GM21423 (cell line): Measurements from ENCODE around the gene ADAM8.
"Not testable (repeated sequence)": the region's sequence is repeated elsewhere in the genome, so short reads cannot be mapped to it uniquely, and the experiment has no call there.

Source experiments
- ATAC-seq: cut with Tn5 transposase; IDR thresholded peaks from one replicate; pipeline ENCODE4 v1.9.1; 2021; ENCODE audit warnings: mild to moderate bottlenecking, moderate library complexity; ENCODE audit not compliant: unreplicated experiment

Gene ADAM8

GRCh38 chr10:133269367-133269766 lies 7.3 kb downstream of the ADAM8 start:
- no peak for ATAC-seq

GRCh38 chr10:133268532-133268931 lies 8.1 kb downstream of the ADAM8 start:
- no peak for ATAC-seq

- ATAC-seq = no peak
These were observed 8.8 kb downstream of the ADAM8 start for GRCh38 chr10:133267829-133268228.

GRCh38 chr10:133267293-133267692 lies 9.4 kb downstream of the ADAM8 start:
- no peak for ATAC-seq

GRCh38 chr10:133266056-133266795 lies 10.4 kb downstream of the ADAM8 start:
- no peak for ATAC-seq

- ATAC-seq = not testable (repeated sequence)
These were observed 11.6 kb downstream of the ADAM8 start for GRCh38 chr10:133265052-133265451.

- ATAC-seq = no peak
These were observed 12.2 kb downstream of the ADAM8 start for GRCh38 chr10:133264461-133264860.

- ATAC-seq = no peak
These were observed 13.0 kb downstream of the ADAM8 start for GRCh38 chr10:133263674-133264073.

GRCh38 chr10:133262696-133263095 lies 14.0 kb downstream of the ADAM8 start:
- no peak for ATAC-seq

- ATAC-seq = peak; percentile 51
These were observed 14.8 kb downstream of the ADAM8 start for GRCh38 chr10:133261726-133262325.

- peak; percentile 42 for ATAC-seq
These were observed 15.6 kb downstream of the ADAM8 start for GRCh38 chr10:133260895-133261725.

- no peak for ATAC-seq
These were observed 17.1 kb downstream of the ADAM8 start for GRCh38 chr10:133259602-133259989.

- ATAC-seq = no peak
These were observed 17.7 kb downstream of the ADAM8 start for GRCh38 chr10:133258818-133259601.

GRCh38 chr10:133258066-133258817 lies 18.4 kb downstream of the ADAM8 start:
- ATAC-seq = peak; percentile 23

GRCh38 chr10:133257489-133258065 lies 19.1 kb downstream of the ADAM8 start:
- peak; percentile 10 for ATAC-seq

- ATAC-seq = no peak
These were observed 21.3 kb downstream of the ADAM8 start for GRCh38 chr10:133255323-133255722.

- no peak for ATAC-seq
These were observed 22.1 kb downstream of the ADAM8 start for GRCh38 chr10:133254421-133255120.

- ATAC-seq = no peak
These were observed 23.2 kb downstream of the ADAM8 start for GRCh38 chr10:133253361-133253955.

GRCh38 chr10:133252223-133252552 lies 24.5 kb downstream of the ADAM8 start:
- ATAC-seq = no peak
